ENCODE data around the gene IGSF5.
"Not testable (repeated sequence)": the region's sequence is repeated elsewhere in the genome, so short reads cannot be mapped to it uniquely, and the experiment has no call there.

Gene IGSF5

GRCh38 chr21:39744883-39745282, at the start of gene IGSF5:
TSS of gene IGSF5 (plus strand) at chr21:39745183. CDS start at chr21:39745510, 327 bp downstream.
- DNase-seq (ENCODE audit: low read depth, low spot score), result not testable (repeated sequence)

GRCh38 chr21:39696196-39696595, 48.8 kb upstream of the IGSF5 start:
- no peak for DNase-seq (ENCODE audit: low read depth, low spot score)

GRCh38 chr21:39696618-39697017, 48.4 kb upstream of the IGSF5 start:
- no peak for DNase-seq (ENCODE audit: low read depth, low spot score)

GRCh38 chr21:39700318-39700717, 44.7 kb upstream of the IGSF5 start:
- no peak for DNase-seq (ENCODE audit: low read depth, low spot score)

- DNase-seq (ENCODE audit: low read depth, low spot score), result no peak
Measured at GRCh38 chr21:39703578-39703977, 41.4 kb upstream of the IGSF5 start.

- no peak for DNase-seq (ENCODE audit: low read depth, low spot score)
Measured at GRCh38 chr21:39705849-39706248, 39.1 kb upstream of the IGSF5 start.

GRCh38 chr21:39707316-39707715, 37.7 kb upstream of the IGSF5 start:
- DNase-seq (ENCODE audit: low read depth, low spot score), result peak; percentile 40

- DNase-seq (ENCODE audit: low read depth, low spot score), result no peak
Measured at GRCh38 chr21:39710866-39711265, 34.1 kb upstream of the IGSF5 start.

- no peak for DNase-seq (ENCODE audit: low read depth, low spot score)
Measured at GRCh38 chr21:39712273-39712672, 32.7 kb upstream of the IGSF5 start.

GRCh38 chr21:39712976-39713375, 32.0 kb upstream of the IGSF5 start:
- DNase-seq (ENCODE audit: low read depth, low spot score), result no peak

- DNase-seq (ENCODE audit: low read depth, low spot score), result no peak
Measured at GRCh38 chr21:39713905-39714304, 31.1 kb upstream of the IGSF5 start.

- no peak for DNase-seq (ENCODE audit: low read depth, low spot score)
Measured at GRCh38 chr21:39714331-39714730, 30.7 kb upstream of the IGSF5 start.

GRCh38 chr21:39715804-39716397, 29.1 kb upstream of the IGSF5 start:
- DNase-seq (ENCODE audit: low read depth, low spot score), result peak; percentile 23

- DNase-seq (ENCODE audit: low read depth, low spot score), result no peak
Measured at GRCh38 chr21:39720126-39720778, 24.7 kb upstream of the IGSF5 start.

GRCh38 chr21:39721885-39722284, 23.1 kb upstream of the IGSF5 start:
- no peak for DNase-seq (ENCODE audit: low read depth, low spot score)

- no peak for DNase-seq (ENCODE audit: low read depth, low spot score)
Measured at GRCh38 chr21:39724944-39725343, 20.0 kb upstream of the IGSF5 start.

- DNase-seq (ENCODE audit: low read depth, low spot score), result no peak
Measured at GRCh38 chr21:39726133-39726532, 18.9 kb upstream of the IGSF5 start.

GRCh38 chr21:39727401-39728120, 17.4 kb upstream of the IGSF5 start:
- no peak for DNase-seq (ENCODE audit: low read depth, low spot score)

- no peak for DNase-seq (ENCODE audit: low read depth, low spot score)
Measured at GRCh38 chr21:39728341-39728740, 16.6 kb upstream of the IGSF5 start.

- DNase-seq (ENCODE audit: low read depth, low spot score), result no peak
Measured at GRCh38 chr21:39730418-39731157, 14.4 kb upstream of the IGSF5 start.

GRCh38 chr21:39736716-39737115, 8.3 kb upstream of the IGSF5 start:
- no peak for DNase-seq (ENCODE audit: low read depth, low spot score)

GRCh38 chr21:39737376-39738000, 7.5 kb upstream of the IGSF5 start:
- no peak for DNase-seq (ENCODE audit: low read depth, low spot score)

Measured in iPS DF 19.7 (cell line).